ENCODE data around the gene AZGP1. TPM values are rescaled to one million over a fixed set of nuclear protein-coding genes. Genes with fewer than 3 reads are reported as not detected.

AZGP1 gene
- total and polyA plus RNA-seq, 2 of the 13 experiments (the other 11 are each of a cell fraction or from before 2014, with no cell fraction given), result 93.8 to 229 TPM

DNA sequence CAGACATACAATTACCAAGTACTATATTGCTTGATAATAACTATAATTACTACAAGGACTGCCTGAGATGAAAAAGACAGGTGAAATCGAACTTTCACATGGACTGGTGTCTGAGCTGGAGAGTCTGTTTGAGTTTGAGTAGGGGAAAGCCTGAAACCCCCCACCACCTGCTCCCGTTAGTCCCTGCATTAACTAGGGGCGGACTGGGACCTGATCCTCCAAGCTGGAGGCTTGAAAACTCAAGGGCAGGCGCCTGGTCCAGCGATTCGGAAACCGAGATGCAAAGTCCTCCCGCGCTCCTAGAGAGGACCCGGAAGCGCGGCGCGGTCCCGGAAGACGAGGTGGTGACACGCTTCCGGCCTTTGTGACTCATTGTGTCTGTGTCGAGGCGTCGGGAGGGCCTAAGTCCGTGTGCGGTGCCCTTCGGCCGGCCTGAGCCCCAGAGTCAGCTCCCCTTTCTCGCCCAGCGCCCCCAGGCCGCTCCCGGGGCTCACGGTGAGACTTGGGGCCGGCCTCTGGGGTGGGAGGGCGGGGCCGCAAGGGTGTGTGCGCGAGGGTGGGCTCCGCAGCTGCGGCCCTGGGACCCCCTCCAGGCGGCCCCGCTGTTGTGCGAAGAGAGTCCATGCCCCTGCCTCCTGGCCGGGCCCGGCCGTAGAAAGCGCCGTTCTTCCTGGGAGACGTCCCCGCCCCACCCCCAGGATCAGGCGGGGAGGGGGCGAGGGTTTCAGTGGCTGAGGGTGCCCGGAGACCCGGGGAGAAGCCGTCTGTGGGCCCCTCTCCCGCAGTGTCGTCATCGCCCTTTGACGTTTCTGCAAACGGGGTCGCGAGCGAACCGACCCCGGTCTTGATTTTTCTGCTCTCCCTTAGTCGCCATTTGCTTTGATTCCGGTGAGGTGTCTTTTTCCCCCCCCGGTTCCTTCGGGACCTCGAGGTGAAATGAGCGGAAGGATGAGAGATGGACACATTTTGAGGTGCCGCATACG is 39.7 kb upstream of the AZGP1 start, which contains the start of gene ZKSCAN1 (continued):
- TF ChIP-seq, protein P1, sequence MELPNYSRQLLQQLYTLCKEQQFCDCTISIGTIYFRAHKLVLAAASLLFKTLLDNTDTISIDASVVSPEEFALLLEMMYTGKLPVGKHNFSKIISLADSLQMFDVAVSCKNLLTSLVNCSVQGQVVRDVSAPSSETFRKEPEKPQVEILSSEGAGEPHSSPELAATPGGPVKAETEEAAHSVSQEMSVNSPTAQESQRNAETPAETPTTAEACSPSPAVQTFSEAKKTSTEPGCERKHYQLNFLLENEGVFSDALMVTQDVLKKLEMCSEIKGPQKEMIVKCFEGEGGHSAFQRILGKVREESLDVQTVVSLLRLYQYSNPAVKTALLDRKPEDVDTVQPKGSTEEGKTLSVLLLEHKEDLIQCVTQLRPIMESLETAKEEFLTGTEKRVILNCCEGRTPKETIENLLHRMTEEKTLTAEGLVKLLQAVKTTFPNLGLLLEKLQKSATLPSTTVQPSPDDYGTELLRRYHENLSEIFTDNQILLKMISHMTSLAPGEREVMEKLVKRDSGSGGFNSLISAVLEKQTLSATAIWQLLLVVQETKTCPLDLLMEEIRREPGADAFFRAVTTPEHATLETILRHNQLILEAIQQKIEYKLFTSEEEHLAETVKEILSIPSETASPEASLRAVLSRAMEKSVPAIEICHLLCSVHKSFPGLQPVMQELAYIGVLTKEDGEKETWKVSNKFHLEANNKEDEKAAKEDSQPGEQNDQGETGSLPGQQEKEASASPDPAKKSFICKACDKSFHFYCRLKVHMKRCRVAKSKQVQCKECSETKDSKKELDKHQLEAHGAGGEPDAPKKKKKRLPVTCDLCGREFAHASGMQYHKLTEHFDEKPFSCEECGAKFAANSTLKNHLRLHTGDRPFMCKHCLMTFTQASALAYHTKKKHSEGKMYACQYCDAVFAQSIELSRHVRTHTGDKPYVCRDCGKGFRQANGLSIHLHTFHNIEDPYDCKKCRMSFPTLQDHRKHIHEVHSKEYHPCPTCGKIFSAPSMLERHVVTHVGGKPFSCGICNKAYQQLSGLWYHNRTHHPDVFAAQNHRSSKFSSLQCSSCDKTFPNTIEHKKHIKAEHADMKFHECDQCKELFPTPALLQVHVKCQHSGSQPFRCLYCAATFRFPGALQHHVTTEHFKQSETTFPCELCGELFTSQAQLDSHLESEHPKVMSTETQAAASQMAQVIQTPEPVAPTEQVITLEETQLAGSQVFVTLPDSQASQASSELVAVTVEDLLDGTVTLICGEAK (IDR thresholded peaks at IDR 0.05), result peak; percentile 77
- TF ChIP-seq, protein P1 (CRISPR knock-in tag; IDR thresholded peaks at IDR 0.05), result no peak
- TF ChIP-seq, protein P2, sequence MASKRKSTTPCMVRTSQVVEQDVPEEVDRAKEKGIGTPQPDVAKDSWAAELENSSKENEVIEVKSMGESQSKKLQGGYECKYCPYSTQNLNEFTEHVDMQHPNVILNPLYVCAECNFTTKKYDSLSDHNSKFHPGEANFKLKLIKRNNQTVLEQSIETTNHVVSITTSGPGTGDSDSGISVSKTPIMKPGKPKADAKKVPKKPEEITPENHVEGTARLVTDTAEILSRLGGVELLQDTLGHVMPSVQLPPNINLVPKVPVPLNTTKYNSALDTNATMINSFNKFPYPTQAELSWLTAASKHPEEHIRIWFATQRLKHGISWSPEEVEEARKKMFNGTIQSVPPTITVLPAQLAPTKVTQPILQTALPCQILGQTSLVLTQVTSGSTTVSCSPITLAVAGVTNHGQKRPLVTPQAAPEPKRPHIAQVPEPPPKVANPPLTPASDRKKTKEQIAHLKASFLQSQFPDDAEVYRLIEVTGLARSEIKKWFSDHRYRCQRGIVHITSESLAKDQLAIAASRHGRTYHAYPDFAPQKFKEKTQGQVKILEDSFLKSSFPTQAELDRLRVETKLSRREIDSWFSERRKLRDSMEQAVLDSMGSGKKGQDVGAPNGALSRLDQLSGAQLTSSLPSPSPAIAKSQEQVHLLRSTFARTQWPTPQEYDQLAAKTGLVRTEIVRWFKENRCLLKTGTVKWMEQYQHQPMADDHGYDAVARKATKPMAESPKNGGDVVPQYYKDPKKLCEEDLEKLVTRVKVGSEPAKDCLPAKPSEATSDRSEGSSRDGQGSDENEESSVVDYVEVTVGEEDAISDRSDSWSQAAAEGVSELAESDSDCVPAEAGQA (IDR thresholded peaks at IDR 0.05; ENCODE audit: low read depth), result no peak; the same call in none of the 2 replicates
- TF ChIP-seq, protein P2 (CRISPR knock-in tag; IDR thresholded peaks at IDR 0.05; ENCODE audit: borderline replicate concordance), result no peak
- no peak for TF ChIP-seq ZNF558 (CRISPR knock-in tag; IDR thresholded peaks at IDR 0.05; ENCODE audit: borderline replicate concordance)
- 0 out of 2 replicates have a peak, but pooled peaks have one; percentile 40 for TF ChIP-seq TMF1 (CRISPR knock-in tag; IDR thresholded peaks at IDR 0.05; ENCODE audit: low read depth)
- no peak for TF ChIP-seq MBD4 (IDR thresholded peaks at IDR 0.05; ENCODE audit: borderline replicate concordance, low read length)
- TF ChIP-seq, protein P3, sequence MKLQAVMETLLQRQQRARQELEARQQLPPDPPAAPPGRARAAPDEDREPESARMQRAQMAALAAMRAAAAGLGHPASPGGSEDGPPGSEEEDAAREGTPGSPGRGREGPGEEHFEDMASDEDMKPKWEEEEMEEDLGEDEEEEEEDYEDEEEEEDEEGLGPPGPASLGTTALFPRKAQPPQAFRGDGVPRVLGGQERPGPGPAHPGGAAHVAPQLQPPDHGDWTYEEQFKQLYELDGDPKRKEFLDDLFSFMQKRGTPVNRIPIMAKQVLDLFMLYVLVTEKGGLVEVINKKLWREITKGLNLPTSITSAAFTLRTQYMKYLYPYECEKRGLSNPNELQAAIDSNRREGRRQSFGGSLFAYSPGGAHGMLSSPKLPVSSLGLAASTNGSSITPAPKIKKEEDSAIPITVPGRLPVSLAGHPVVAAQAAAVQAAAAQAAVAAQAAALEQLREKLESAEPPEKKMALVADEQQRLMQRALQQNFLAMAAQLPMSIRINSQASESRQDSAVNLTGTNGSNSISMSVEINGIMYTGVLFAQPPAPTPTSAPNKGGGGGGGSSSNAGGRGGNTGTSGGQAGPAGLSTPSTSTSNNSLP (IDR thresholded peaks at IDR 0.05; ENCODE audit: low read depth, low read length), result no peak
- TF ChIP-seq CC2D1A (CRISPR knock-in tag; IDR thresholded peaks at IDR 0.05), result no peak

Data from HepG2 (cell line).